OCI-LY3 (cell line): ENCODE measurements around the gene KIF5C.

Experiments
- H2AFZ ChIP-seq: fragments of 200-600, 300-600 bp; shearing (Covaris generic); 2 replicates; pipeline ENCODE4 v1.6.0; 2014; ENCODE audit warnings: antibody characterized with exemption, low read depth, low read length
- H3K27ac ChIP-seq: fragments of 200-600, 300-600 bp; sonication (generic); 2 replicates; pipeline ENCODE4 v1.5.1; 2014; ENCODE audit warnings: mild to moderate bottlenecking, low read length, moderate library complexity, mixed read lengths
- H3K27me3 ChIP-seq: fragments of 200-600, 300-600 bp; sonication (generic); 2 replicates; pipeline ENCODE4 v1.6.1; 2014; ENCODE audit warnings: low read depth, low read length, mixed read lengths
- H3K36me3 ChIP-seq: fragments of 200-600, 300-600 bp; sonication (generic); replicated peaks from 2 replicates; pipeline ENCODE3; 2014; ENCODE audit warnings: low read depth, low read length, mixed read lengths
- H3K4me1 ChIP-seq: fragments of 300-600, 200-600 bp; sonication (generic); 2 replicates; pipeline ENCODE4 v1.6.1; 2014; ENCODE audit warnings: low read length, mixed read lengths
- H3K4me2 ChIP-seq: fragments of 200-600, 300-600 bp; sonication (generic); 2 replicates; pipeline ENCODE4 v1.6.1; 2014; ENCODE audit warnings: low read length, mixed read lengths
- H3K4me3 ChIP-seq: fragments of 300-600, 200-600 bp; sonication (generic); 2 replicates; pipeline ENCODE4 v1.5.1; 2014; ENCODE audit warnings: antibody characterized with exemption, mild to moderate bottlenecking, low read length, moderate library complexity
- H3K79me2 ChIP-seq: fragments of 300-600, 200-600 bp; shearing (Covaris generic); 2 replicates; pipeline ENCODE4 v1.6.1; 2014; ENCODE audit warnings: mild to moderate bottlenecking, low read length, mixed read lengths
- H3K9ac ChIP-seq: fragments of 300-600, 200-600 bp; shearing (Covaris generic); 2 replicates; pipeline ENCODE4 v1.6.0; 2014; ENCODE audit warnings: mild to moderate bottlenecking, low read length, moderate library complexity
- H3K9me3 ChIP-seq: fragments of 200-600, 300-600 bp; shearing (Covaris generic); 2 replicates; pipeline ENCODE4 v1.6.1; 2014; ENCODE audit warnings: low read length, mixed read lengths; ENCODE audit not compliant: insufficient read depth
- H4K20me1 ChIP-seq: fragments of 200-600, 300-600 bp; sonication (generic); 2 replicates; pipeline ENCODE4 v1.6.1; 2016; ENCODE audit warnings: low read length, mixed read lengths; ENCODE audit not compliant: insufficient read depth
- EZH2phosphoT487 ChIP-seq: fragments of 200-600 bp; shearing (Covaris generic); IDR thresholded peaks from 2 replicates; pipeline ENCODE4 v1.6.1; 2018; ENCODE audit warnings: antibody characterized with exemption, mixed run types, low read depth
- TF ChIP-seq, protein P1 (sequence below): fragments of 200-600, 300-600 bp; sonication (generic); IDR thresholded peaks from 2 replicates; pipeline ENCODE4 v1.5.1; 2014; ENCODE audit warnings: antibody characterized with exemption, low read length, low read depth

KIF5C gene

DNA sequence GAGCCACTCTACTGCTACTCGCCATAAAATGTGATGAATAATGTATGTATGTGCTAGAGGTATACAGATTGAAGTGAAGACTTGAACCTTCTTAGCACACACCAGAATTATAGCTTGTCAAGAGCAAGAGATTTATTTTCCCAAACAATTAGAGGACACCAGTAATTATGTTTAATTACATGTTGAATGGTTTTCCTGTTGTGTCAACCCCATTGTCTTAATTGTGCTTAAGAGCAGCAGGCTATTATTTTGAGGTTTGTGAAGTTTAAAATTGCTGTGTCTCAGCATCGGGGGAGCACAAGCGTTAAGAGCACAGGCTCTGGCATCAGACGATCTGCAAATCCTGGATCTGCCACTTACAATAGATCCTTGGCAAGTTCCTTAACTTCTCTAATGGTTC is 29.0 kb downstream of the KIF5C start:
- H4K20me1 ChIP-seq: no peaks in the 10 kb centered on the region
- H3K4me3 ChIP-seq: no peak overlapping the region
- H3K4me1 ChIP-seq: no peaks in the 10 kb centered on the region
- no peaks in the 10 kb centered on the region for H3K27me3 ChIP-seq
- no peak for TF ChIP-seq EZH2phosphoT487
- TF ChIP-seq, protein P1, sequence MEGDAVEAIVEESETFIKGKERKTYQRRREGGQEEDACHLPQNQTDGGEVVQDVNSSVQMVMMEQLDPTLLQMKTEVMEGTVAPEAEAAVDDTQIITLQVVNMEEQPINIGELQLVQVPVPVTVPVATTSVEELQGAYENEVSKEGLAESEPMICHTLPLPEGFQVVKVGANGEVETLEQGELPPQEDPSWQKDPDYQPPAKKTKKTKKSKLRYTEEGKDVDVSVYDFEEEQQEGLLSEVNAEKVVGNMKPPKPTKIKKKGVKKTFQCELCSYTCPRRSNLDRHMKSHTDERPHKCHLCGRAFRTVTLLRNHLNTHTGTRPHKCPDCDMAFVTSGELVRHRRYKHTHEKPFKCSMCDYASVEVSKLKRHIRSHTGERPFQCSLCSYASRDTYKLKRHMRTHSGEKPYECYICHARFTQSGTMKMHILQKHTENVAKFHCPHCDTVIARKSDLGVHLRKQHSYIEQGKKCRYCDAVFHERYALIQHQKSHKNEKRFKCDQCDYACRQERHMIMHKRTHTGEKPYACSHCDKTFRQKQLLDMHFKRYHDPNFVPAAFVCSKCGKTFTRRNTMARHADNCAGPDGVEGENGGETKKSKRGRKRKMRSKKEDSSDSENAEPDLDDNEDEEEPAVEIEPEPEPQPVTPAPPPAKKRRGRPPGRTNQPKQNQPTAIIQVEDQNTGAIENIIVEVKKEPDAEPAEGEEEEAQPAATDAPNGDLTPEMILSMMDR: no peak
- no peak overlapping the region for H3K9ac ChIP-seq
- no peak overlapping the region for H2AFZ ChIP-seq
- no peak overlapping the region for H3K4me2 ChIP-seq
- no peaks in the 10 kb centered on the region for H3K36me3 ChIP-seq
- H3K79me2 ChIP-seq: no peaks in the 10 kb centered on the region
- H3K9me3 ChIP-seq: no peaks in the 10 kb centered on the region
- no peak overlapping the region for H3K27ac ChIP-seq

DNA sequence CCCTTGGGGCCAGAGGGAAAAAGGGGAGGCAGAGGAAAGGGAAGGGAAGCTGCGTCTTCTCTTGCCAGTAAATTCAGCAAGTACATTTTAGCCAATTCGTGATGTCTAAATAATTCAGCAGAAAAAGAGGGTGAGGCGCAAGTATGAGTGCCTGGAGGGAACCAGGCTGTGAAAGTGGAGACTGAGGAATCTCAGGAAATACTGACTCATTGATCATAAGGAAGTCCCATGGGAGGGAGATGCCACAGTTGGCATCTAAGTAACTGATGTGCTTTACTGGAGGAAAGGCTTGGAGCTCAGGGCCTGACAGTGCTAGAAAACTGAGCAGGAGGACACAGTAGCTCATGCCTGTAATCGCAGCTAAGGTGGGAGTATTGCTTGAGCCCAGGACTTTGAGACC is 31.1 kb downstream of the KIF5C start:
- TF ChIP-seq, protein P1: no peak
- TF ChIP-seq EZH2phosphoT487: no peak
- H4K20me1 ChIP-seq: no peaks in the 10 kb centered on the region

DNA sequence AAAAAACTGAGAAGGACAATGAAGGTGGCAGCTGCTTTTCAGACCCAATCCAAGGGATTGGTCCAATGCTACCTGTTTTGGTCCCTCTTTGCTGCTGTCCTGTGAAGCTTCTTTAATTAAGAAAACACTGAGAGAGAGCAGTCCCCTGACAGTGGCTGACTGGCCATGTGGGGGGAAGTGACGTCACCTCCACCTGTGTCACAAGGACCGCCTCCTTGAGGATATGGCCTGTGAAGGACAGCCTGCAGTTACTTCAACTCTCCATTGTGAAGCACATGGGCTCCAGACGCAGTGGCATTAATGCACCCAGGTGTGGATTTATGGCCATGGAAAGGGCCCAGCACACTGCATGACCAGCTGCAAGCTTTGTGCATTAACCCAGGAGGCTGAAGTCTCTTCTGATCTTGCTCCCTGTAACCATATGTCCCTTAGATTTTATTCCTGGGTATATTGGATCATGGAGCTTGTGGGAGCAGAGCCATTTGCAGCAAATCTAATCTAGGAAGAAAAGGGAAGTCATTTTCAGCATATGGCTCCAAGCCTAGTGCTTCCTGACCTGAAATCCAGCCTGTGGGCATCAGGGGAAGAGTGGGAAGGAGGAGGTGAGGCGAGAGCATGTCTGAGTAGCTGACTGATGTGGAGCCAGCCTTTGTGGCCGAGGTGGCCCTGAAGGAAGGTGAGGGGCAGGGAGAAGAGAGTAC is 32.2 kb downstream of the KIF5C start:
- no peak overlapping the region for H3K9ac ChIP-seq
- H3K36me3 ChIP-seq: no peaks in the 10 kb centered on the region
- TF ChIP-seq, protein P1: no peak
- no peak for TF ChIP-seq EZH2phosphoT487
- H3K27me3 ChIP-seq: no peaks in the 10 kb centered on the region
- no peak overlapping the region for H3K4me3 ChIP-seq
- no peaks in the 10 kb centered on the region for H4K20me1 ChIP-seq
- H3K9me3 ChIP-seq: no peaks in the 10 kb centered on the region
- H3K4me1 ChIP-seq: no peaks in the 10 kb centered on the region
- no peak overlapping the region for H2AFZ ChIP-seq
- H3K79me2 ChIP-seq: no peaks in the 10 kb centered on the region
- H3K27ac ChIP-seq: no peak overlapping the region
- H3K4me2 ChIP-seq: no peak overlapping the region

More for the DNA sequence above, 31.1 kb downstream of the KIF5C start:
- Histone ChIP-seq H3K9ac (no peak overlapping the region), H3K27ac (no peak overlapping the region), H3K79me2 (no peaks in the 10 kb centered on the region), H3K4me3 (no peak overlapping the region), H3K4me2 (no peak overlapping the region), H3K36me3 (no peaks in the 10 kb centered on the region), H3K9me3 (no peaks in the 10 kb centered on the region), H3K4me1 (no peaks in the 10 kb centered on the region), H3K27me3 (no peaks in the 10 kb centered on the region), H2AFZ (no peak overlapping the region)

DNA sequence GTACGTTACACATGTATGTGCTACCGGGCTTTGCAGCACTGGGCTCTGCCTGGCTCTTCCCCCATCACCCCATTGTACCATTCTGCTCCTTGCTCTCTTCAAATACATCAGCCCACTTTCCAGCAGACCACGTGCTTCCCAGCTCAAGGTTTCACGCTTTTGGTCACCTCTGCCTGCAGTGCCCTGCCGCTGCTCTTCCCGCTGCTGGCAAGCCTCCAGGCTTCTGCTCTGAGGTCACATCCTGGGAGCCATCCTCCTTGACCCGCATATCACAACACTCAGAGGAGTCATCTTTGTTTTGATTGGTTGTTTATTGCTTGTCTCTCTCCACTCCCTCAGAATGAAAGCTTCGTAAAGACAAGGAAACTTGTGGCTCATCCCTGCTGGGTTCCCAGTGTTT is 34.1 kb downstream of the KIF5C start:
- Histone ChIP-seq H3K27me3 (no peaks in the 10 kb centered on the region), H3K9me3 (no peaks in the 10 kb centered on the region), H2AFZ (no peak overlapping the region), H3K9ac (no peak overlapping the region), H3K4me2 (no peak overlapping the region), H3K79me2 (no peaks in the 10 kb centered on the region), H3K4me3 (no peak overlapping the region), H4K20me1 (no peaks in the 10 kb centered on the region), H3K36me3 (no peaks in the 10 kb centered on the region), H3K27ac (no peak overlapping the region), H3K4me1 (no peaks in the 10 kb centered on the region)
- TF ChIP-seq, protein P1: no peak
- TF ChIP-seq EZH2phosphoT487: no peak
